Cerebellar cortex (tissue), 1 donor: ENCODE data around the gene DYNLT1.
"Not testable (repeated sequence)": the region's sequence is repeated elsewhere in the genome, so short reads cannot be mapped to it uniquely, and the experiment has no call there.

ENCODE experiments used
- DNase-seq: peaks from one replicate; pipeline ENCODE4 v3.0.0-alpha.2; 2015; ENCODE audit warnings: low spot score

DYNLT1 gene

DNA sequence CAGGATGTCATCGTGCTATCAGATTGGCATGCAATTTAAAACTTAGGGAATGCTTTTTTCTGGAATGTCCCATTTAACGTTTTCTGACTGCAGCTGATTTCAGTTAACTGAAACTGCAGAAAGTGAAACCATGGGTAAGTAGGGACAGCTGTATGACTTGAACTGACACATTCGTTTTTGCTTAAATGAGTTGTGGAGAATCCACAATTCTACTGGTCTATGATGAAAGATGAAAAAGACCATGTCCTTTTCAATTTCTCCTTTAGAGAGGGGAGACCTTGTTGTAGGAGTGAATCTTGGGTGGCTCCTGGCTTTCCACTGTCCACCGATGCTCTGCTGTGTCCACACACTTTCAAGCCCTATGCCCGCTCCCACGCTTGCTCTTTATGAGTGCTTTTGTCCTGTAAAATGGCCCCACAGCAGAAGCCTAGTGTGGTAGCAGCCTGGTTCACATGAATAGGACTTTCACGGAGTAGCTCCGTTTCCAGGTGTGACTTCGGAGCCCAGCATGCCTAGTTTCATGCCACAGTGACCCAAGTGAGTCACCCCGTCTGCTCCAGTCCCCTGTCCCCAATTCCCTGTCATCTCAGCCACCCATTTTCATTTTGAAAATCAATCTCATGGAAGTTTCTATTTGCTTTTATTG, 21.9 kb downstream of the DYNLT1 start:
- no peak for DNase-seq

DNA sequence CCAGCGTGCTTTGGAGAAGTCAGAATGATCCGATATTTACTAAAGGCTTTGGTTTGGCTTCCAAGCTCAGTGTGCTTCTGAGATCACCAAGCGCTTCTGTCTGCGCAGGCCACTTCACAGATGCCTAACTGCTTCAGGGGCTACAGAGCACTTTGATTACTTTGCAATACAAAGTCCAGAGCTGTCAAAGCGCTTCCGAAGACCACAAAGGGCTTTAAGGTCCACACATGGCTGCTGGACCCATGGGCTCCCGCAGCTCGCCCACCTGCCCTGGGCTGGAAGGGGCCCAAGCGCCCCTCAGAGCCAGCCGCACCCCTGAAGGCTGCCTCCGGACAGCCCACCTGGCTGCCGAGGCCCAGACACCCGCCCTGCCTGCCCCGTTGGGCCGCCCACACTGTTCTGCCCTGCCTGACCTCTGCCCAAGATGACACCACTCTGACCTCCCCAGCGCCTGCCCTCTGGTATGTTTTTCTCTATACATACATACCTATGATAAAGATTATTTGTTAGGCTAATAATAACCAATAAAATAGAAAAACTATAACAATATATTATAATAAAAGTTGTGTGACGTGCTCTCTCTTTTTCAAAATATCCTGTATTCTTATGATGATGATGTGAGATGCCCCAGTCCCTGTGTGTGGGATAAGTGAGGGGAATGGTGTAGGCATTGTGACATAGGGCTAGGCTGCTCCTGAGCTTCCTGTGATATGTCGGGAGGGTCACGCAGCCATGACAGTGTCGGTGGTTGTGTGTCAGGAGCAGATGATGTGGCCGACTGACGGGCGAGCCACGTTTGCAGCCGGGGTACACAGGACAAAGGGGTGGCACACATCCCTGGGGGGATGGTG, 22.6 kb downstream of the DYNLT1 start:
- DNase-seq, result no peak

DNA sequence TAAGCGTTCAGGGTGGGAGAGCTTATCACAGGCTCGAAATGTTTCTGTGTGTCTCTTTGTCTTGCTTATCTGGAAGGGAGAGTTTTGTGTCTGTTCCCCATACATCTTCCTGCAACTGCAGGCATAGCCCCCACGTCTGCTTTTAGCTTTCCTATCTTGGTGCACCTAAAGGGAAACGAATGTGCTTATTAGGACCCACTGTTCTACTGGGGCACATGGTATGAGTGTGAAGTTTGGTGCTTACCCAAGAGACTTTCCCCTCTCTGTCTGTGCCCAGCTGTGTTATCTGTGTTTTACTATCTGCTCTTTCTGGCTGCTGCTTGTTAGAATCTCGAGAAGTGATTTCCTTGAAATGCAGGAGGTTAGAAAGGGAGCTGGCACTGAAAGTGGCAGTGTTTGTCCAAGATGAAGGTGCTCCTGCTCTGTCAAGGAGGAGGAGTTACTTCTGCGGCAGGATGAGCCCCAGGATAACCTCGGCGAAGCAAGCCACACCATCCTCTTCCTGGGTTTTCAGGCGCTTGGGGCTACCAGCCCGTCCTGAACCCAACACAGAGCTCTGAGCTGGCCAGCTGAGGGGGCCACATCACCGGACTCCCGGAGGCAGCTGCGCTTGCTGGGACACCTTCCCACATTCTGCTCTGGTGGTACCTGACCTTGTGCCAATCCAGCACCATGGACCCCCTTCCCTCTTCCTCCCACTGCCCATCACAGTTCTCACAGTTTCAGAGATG, 23.4 kb downstream of the DYNLT1 start:
- no peak for DNase-seq

DNA sequence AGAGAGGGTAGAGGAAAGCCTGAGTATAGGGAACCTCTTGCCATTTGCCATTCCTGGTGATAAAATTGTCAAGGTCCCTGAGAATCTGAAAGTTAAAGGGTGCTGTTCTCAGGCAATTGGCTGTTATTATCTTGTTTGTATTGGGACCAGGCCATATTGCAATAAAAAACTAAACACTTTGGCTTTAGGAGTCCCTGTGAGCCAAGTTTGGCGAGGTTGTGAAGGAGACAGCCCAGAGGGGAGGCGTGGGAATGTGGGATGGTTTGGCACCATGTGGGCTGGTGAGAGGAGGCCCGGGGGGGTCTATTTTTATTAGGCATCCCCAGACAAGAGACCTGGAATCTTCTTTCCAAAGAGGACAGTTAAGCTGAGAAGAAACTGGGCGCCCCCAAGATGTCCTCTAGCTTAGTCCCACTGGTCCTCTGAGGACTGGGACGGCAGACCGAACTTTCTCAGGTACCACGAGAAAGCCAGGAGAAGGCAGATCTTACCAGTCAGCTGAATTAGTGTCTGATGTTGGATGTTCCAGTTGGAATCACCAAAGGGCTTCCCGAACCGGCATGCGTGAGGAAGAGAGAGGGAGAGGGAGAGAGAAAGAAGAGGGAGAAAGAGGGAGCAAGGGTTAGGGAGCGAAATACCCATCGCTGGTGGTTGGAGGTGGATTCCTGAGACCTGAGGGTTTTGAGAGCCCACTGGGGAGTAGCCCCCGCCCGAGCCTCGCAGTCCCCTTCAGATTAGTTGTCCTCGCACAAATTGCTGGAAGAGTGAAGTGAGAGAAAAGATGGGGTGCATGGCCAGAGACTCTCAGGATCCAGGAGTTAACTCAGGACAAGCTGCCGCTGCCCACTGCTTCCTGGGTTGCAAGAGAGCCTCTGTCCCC, 24.4 kb downstream of the DYNLT1 start:
- DNase-seq, result no peak

DNA sequence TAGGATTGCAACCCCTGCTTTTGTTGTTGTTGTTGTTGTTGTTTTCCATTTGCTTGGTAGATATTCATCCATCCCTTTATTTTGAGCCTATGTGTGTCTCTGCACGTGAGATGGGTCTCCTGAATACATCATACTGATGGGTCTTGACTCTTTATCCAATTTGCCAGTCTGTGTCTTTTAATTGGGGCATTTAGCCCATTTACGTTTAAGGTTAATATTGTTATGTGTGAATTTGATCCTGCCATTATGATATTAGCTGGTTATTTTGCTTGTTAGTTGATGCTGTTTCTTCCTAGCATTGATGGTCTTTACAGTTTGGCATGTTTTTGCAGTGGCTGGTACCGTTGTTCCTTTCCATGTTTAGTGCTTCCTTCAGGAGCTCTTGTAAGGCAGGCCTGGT, 26.3 kb downstream of the DYNLT1 start:
- DNase-seq, result not testable (repeated sequence)

DNA sequence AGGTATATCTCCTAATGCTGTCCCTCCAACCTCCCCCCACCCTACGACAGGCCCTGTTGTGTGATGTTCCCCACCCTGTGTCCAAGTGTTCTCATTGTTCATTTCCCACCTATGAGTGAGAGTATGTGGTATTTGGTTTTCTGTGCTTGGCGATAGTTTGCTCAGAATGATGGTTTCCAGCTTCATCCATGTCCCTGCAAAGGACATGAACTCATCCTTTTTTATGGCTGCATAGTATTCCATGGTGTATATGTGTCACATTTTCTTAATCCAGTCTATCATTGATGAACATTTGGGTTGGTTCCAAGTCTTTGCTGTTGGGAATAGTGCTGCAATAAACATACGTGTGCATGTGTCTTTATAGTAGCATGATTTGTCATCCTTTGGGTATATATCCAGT, 29.9 kb downstream of the DYNLT1 start:
- DNase-seq, result not testable (repeated sequence)

DNA sequence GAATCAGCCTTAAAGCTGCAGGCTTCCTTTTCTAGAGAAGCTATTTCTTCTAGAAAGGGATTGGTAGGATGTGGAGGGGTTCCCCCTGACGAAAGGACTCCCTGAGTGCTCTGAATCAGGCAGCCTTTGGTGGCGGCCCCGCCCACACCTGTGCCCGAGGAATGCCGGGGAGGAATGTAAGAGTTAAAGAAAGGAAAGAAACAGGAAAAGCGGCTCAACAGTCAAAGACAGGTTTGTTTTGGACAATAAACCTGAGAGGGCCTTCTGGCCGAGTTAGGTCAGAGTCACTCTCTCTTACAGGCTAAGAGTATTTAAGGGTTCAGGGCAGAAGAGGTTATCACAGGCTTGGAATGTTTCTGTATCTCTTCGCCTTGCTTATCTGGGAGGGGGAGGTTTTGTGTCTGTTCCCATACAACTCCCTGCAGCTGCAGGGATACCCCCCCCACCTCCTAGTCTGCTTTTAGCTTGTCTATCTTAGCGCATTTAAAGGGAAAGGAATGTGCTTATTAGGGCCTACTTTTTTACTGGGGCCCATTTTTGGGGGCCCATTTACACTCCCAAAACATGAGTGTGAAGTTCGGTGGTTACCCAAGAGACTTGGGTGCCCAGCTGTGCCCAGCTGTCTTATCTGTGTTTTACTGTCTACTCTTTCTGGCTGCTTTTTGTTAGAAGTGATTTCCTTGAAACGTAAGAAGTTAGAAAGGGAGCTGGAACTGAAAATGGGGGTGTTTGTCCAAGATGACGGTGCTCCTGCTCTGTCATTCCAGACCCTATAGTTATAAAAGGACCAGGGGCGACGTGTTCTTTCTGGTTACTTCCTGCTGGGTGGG, 32.8 kb downstream of the DYNLT1 start:
- no peak for DNase-seq

DNA sequence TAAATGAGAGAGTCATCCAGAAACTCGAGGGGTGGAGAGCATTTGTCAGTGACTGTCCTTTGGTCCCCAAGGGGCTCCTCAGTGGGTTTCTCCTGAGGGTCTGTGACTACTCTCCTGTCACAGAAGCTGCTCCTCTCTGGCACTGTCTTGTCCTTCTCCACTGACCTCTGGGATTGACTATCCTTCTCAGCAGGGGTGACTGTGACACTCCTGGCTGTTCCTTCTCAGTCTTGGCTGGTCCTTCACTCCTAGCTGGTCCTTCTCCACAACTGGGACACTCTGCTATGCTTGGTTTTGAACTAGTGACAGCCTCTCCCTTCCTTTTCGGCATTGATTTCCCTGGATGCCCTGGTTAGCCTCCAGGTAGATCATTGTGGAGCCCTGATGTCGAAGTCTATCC, 33.5 kb downstream of the DYNLT1 start:
- DNase-seq, result no peak

DNA sequence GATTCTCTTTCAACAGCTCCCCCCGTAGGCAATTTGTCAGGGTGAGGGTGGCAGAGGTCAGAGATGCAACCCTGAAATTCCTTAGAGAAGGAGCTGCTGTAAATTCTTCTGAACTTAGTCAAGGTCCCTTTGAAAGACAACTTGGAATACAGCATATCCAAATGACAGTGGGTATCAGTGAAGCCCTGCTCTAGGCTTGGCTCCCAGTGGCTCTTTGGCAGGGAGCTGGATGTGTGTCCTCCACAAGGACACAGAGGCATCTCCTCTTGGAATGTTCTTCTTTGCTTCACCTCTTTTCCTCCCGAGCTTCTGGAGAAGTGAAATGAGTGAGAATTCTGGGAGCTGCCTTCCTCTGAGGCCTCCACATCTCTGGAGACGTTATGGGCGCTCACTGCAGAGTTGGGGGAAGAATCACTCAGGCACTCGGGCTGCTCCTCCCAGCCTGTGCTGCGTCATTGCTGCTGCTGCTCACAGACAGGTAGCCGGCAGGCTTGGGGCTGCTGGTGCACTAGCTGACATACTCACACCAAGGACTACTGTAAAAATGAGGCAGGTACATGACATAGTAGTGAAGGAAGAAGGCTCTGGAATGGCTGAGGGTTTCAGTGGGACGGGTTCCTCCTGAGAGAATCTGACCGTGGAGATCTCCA, 34.1 kb downstream of the DYNLT1 start:
- DNase-seq, result no peak

DNA sequence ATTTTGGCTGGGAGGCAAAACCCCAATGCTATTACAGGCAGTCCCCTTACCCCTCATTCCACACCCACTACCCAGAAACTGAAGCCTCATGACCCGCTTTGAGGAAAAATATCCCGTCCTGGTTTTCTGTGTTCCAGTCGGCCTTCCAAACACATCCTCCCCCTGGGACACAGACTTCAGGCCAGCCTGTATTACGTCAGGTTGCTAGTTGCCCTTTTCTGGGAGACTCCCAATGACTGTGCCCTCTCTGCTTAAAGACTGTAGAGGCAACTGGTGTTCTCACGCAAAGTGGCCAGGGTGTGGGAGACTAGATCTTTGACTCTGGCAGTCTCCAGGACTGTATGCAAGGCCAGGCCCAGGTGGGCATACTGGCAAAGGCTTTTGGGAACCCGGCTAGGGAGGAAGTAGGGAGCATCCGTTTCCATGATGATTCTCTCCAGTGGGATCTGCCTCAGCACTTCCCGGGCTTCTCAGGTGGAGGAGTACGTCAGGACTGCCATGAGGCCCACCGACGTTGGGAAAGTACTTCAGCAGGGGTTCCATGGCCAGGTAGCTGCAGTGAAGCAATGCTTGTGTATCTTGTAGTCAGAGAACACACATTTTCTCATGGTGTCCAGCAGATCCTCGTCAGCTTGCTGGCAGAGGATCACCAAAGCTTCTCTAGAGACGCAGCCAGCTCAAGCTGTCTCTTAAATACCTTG, 34.9 kb downstream of the DYNLT1 start:
- DNase-seq, result no peak

DNA sequence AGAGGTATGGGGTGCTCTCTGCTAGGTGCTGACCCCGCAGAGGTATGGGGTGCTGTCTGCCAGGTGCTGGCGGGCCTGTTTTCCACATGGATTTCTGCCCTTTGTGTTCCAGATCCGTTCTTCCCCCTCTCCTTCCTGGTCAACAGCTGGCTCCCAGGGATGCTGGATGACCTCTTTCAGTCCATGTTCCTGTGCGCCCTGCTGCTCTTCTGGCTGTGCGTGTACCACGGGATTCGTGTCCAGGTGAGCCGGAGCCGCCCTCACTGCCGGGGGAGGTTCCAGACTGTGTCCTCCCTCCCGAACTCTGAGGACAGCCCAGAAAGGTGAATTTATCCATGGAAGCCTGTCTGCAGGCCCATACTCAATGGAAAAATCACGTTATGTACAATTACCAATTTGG, 36.3 kb downstream of the DYNLT1 start:
- no peak for DNase-seq

DNA sequence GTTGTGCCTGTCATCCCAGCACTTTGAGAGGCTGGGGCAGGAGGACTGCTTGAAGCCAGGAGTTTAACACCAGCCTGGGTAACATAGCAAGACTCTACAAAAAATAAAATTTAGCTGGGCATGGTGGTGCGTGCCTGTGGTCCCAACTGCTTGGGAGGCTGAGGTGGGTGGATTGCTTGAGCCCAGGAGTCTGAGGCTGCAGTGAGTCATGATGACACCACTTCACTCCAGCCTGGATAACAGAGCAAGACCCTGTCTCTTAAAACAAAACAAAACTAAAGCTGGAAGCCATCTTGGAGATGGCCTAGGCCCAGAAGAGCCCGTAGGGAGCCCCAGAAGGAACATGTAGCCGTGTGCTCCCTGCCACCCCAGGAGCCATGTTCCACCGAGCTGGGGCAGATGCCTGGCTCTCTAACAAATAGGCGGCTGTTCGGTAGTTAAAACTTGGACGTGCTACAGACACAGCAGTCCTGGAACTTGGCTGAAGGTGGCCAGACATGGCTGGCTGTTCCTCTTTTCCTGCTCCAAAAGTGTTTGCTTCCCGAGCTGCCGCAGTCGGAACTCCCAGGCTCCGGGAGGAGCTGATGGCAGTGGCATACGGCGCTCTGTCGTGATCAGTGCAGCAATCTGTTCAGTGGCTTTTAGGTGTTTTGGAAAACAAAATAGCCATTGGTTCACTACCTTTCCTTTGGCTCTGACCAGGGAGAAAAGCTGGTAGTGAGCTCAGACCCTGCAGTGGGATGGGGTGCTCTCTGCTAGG, 37.0 kb downstream of the DYNLT1 start:
- DNase-seq, result peak; percentile 79

DNA sequence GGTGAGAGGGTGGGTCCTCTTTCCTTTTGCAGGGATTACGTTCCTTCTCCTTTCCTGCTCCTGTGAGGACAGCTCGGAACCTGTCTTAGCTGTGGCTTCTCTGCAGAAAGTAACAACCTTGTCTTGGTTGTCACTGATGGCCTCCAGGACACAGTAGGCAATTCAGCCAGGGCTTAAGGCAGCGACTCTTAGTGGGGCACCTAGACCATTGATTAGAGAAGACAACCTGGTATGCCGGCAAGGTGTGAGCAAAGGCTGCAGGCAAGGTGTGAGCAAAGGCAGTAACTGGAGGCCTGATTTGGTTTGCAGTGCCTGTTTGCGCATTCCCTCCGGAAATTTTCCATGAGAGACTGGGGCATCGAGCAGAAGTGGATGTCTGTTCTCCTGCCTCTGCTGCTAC, 37.6 kb downstream of the DYNLT1 start:
- no peak for DNase-seq

DNA sequence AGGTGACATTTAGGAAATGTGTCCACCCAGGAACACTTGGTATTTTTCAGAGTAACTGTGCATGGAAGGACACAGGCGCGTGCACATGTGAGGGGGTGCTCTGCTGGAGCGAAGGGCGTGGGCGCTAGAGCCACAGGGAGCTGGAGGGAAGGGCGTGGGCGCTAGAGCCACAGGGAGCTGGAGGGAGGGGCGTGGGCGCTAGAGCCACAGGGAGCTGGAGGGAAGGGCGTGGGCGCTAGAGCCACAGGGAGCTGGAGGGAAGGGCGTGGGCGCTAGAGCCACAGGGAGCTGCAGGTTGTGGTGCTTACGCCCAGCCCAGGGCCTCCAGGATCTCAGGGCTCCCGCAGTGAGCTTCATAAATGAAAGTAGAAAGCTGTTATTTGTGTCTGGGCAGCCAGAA, 38.5 kb downstream of the DYNLT1 start:
- DNase-seq, result not testable (repeated sequence)

DNA sequence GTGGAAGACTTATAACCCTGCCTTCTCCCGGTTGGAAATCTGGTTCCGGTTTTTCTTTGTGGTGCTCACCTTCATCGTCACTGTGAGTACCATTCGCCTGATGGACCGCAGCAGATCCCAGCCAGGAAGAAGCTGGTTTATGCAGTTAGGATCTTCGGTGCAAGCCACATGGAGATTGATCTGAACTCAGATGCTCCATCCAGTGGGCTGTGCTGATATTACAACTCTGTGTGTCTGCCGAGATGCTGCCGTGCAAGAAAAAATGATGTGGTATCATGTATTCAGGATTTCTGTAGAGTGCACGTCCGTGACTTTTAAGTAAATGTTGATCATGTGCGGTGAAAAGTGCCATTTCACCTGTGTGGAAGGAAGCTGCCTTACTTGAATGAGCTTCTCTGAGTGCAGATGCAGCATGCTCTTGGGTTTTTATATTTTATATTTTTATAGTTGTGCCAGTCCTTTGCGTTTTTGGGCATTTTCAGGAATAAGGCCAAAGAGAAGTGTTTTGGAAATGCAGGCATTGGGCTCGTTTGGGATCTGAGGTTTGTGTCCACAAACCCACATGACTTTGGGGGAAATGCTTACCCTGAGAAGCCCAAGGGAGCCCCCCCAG, 39.2 kb downstream of the DYNLT1 start:
- DNase-seq, result peak; percentile 82

DNA sequence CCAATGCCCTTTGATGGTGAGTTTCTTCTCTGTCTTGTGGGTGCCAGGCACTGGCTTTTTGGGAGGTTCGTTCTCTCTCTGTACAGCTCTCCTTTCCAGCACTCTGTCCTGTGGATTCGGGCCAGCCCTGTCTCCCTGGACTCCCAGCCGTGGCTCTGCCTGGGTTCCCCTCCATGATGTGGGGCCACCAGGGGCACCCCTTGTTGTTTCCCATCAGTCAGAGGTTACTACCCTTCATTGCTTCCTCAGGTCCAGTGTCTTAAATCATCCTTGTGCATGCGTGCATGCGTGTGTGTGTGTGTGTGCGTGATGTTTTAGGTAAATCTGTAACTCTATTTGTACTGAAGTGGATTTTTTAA, 40.5 kb downstream of the DYNLT1 start:
- no peak for DNase-seq

DNA sequence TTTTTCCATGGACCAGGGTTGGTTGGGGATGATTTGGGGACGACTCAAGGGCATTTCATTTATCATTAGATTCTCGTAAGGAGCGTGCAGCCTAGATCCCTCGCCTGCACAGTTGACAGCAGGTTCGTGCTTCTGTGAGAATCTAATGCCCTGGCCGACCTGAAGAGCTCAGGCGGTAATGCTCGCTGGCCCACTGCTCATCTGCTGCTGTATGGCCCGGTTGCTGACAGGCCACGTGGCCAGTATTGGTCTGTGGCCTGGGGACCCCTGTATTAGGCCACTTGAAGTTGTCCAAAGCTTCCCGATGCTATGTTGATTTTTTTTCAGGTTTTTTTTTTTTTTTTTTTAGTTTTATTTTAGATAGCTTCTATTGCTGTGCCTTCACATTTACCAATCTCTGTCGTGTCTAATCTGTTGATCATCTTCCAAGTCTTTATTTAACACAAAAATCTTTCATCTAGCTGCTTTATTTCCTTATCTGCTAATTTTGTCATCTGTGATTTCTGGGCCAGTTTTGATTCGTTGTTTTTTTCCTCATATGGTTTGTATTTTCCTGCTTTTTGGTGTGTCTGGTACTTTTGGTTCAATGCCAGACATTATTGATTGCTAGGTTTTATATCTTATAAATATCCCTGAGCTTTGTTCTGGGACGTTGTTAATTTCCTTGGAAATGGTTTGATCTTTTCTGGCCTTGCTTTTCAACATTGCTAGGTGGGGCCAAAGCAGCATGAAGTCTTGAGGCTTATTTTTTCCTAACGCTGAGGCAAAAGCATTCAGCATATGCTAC, 41.1 kb downstream of the DYNLT1 start:
- no peak for DNase-seq

DNA sequence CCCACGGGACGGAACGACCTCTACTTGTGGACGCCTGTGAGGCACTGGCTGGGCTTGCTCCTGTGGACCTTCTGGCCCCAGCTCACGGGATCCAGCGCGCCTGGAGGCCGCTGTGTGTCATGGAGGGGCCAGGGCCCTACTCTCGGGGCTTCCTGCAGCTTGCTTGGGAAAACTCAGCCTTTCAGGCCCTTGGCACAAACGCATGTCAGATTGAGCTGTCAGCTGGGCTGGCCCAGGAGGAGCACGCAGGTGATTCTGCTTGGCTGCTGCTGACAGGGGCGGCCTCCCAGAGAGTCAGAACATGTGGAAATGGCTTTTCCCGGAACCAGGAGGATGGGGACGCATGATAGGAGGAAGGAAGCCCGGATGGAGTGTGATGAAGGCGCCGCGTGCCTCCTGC, 44.9 kb downstream of the DYNLT1 start:
- DNase-seq, result peak; percentile 63
